Small intestine (tissue), 4 donors: ENCODE data around the gene RBMX. TPM values are rescaled to one million over a fixed set of nuclear protein-coding genes. Genes with fewer than 3 reads are reported as not detected.

Experiments used
- polyA plus RNA-seq, 4 donors: library from polyadenylated mRNA; stranded (reverse) in 3 of 4; unstranded in 1 of 4; fragments of 200-250 nt in 3 of 4; fragments of 120-200 nt in 1 of 4; gene quantifications; one replicate each; pipeline versions ENCODE4 v1.2.1 to v1.2.3, GENCODE V29; 2013
- donor health status: healthy with polysubstance abuse.
- donor health status: Bipolar disorder and iron deficiency.
- donor health status: healthy.

Gene RBMX
- polyA plus RNA-seq, 4 donors: 72.5 to 258 (median 120) TPM

Other genes with a start within 250 kb of the RBMX start
- under 1 TPM in 3 of 4 donors, not detected in 1; 0.34 to 0.97 (median 0.45) TPM for gene CD40LG, start 232.6 kb downstream of the RBMX start, polyA plus RNA-seq
- gene ARHGEF6, start 99.8 kb downstream of the RBMX start, polyA plus RNA-seq: 1 to 10 TPM; 1.1 to 6.4 (median 3.8) TPM
- gene GPR101, start 153.3 kb upstream of the RBMX start, polyA plus RNA-seq: not detected